ENCODE data around the gene NEMP2. TPM values are rescaled to one million over a fixed set of nuclear protein-coding genes. Genes with fewer than 3 reads are reported as not detected.

NEMP2 gene
- total RNA-seq, 4 donors from 2014 or later = 1.1 to 1.7 (median 1.6) TPM

GRCh38 chr2:190527918-190528317 is 6.6 kb downstream of the NEMP2 start:
- intact Hi-C loops (cut with DNase I; ENCODE audit: low total_unique reads) = no loop called here
- TF ChIP-seq CTCF (IDR thresholded peaks at IDR 0.05) (no peak), POLR2A (IDR thresholded peaks at IDR 0.05) (no peak)
- DNase-seq (ENCODE audit: low spot score in 2 of 2) = no peak
- no peak overlapping the region for H3K4me3 ChIP-seq (ENCODE audit: low read depth, poor library complexity, severe bottlenecking)

GRCh38 chr2:190527214-190527613 is 7.3 kb downstream of the NEMP2 start:
- DNase-seq (ENCODE audit: low spot score in 2 of 2) = no peak
- no peak overlapping the region for H3K4me3 ChIP-seq (ENCODE audit: low read depth, poor library complexity, severe bottlenecking)
- TF ChIP-seq POLR2A (IDR thresholded peaks at IDR 0.05) = no peak
- TF ChIP-seq CTCF (IDR thresholded peaks at IDR 0.05) = no peak
- 97 to 98% methylated on average over 4 of the region's 4 CpGs for WGBS, 2 donors
- intact Hi-C loops (cut with DNase I; ENCODE audit: low total_unique reads) = no loop called here

GRCh38 chr2:190526105-190526750 is 8.3 kb downstream of the NEMP2 start:
- DNase-seq (ENCODE audit: low spot score in 2 of 2) = no peak
- WGBS, 2 donors = 82 to 90% methylated on average over 4 of the region's 4 CpGs
- intact Hi-C loops (cut with DNase I; ENCODE audit: low total_unique reads) = no loop called here
- no peak overlapping the region for H3K4me3 ChIP-seq (ENCODE audit: low read depth, poor library complexity, severe bottlenecking)
- TF ChIP-seq CTCF (IDR thresholded peaks at IDR 0.05) = no peak
- TF ChIP-seq POLR2A (IDR thresholded peaks at IDR 0.05) = no peak

- intact Hi-C loops (cut with DNase I; ENCODE audit: low total_unique reads) = no loop called here
- no peak for DNase-seq (ENCODE audit: low spot score in 2 of 2)
- TF ChIP-seq POLR2A (IDR thresholded peaks at IDR 0.05) (no peak), CTCF (IDR thresholded peaks at IDR 0.05) (no peak)
- no peak overlapping the region for H3K4me3 ChIP-seq (ENCODE audit: low read depth, poor library complexity, severe bottlenecking)
Observed at GRCh38 chr2:190524928-190525327, 9.6 kb downstream of the NEMP2 start.

- intact Hi-C loops (cut with DNase I; ENCODE audit: low total_unique reads) = loop anchor here (10.0 kb wide), 1 partner anchor 135 kb away; no protein-coding TSS in a partner anchor
- WGBS, 2 donors = 90 to 95% methylated on average over 1 of the region's 1 CpG
- H3K4me3 ChIP-seq (ENCODE audit: low read depth, poor library complexity, severe bottlenecking) = no peak overlapping the region
- TF ChIP-seq POLR2A (IDR thresholded peaks at IDR 0.05) (no peak), CTCF (IDR thresholded peaks at IDR 0.05) (no peak)
- no peak for DNase-seq (ENCODE audit: low spot score in 2 of 2)
Observed at GRCh38 chr2:190519975-190520767, 14.4 kb downstream of the NEMP2 start.

Measured in lower leg skin (tissue), 4 donors.